ENCODE measurements around the gene CACNA2D3.
A peak's percentile ranks its signal among the peaks of the same experiment; 100 is the strongest.

Gene CACNA2D3

GRCh38 chr3:54374214-54374852 is 252.0 kb downstream of the CACNA2D3 start:
- DNase-seq (ENCODE audit: low read depth in 2 of 2), result no peak

GRCh38 chr3:54376142-54376807 is 253.9 kb downstream of the CACNA2D3 start:
- DNase-seq (ENCODE audit: low read depth in 2 of 2), result no peak

GRCh38 chr3:54376939-54377578 is 254.7 kb downstream of the CACNA2D3 start:
- DNase-seq (ENCODE audit: low read depth in 2 of 2), result no peak

- DNase-seq (ENCODE audit: low read depth in 2 of 2), result no peak
Measured at GRCh38 chr3:54378184-54378583, 255.8 kb downstream of the CACNA2D3 start.

- no peak for DNase-seq (ENCODE audit: low read depth in 2 of 2)
Measured at GRCh38 chr3:54384279-54384678, 261.9 kb downstream of the CACNA2D3 start.

GRCh38 chr3:54390582-54390981 is 268.2 kb downstream of the CACNA2D3 start:
- DNase-seq (ENCODE audit: low read depth in 2 of 2), result no peak

- no peak for DNase-seq (ENCODE audit: low read depth in 2 of 2)
Measured at GRCh38 chr3:54393150-54393549, 270.8 kb downstream of the CACNA2D3 start.

- no peak for DNase-seq (ENCODE audit: low read depth in 2 of 2)
Measured at GRCh38 chr3:54408328-54408727, 286.0 kb downstream of the CACNA2D3 start.

GRCh38 chr3:54421943-54422342 is 299.6 kb downstream of the CACNA2D3 start:
- DNase-seq (ENCODE audit: low read depth in 2 of 2), result no peak

GRCh38 chr3:54424292-54424691 is 301.9 kb downstream of the CACNA2D3 start:
- no peak for DNase-seq (ENCODE audit: low read depth in 2 of 2)

- no peak for DNase-seq (ENCODE audit: low read depth in 2 of 2)
Measured at GRCh38 chr3:54426381-54426780, 304.0 kb downstream of the CACNA2D3 start.

- no peak for DNase-seq (ENCODE audit: low read depth in 2 of 2)
Measured at GRCh38 chr3:54427501-54427900, 305.1 kb downstream of the CACNA2D3 start.

GRCh38 chr3:54427941-54428871 is 305.9 kb downstream of the CACNA2D3 start:
- peak; percentile 10 to 15 for DNase-seq (ENCODE audit: low read depth in 2 of 2)

- DNase-seq (ENCODE audit: low read depth in 2 of 2), result no peak
Measured at GRCh38 chr3:54432975-54433374, 310.6 kb downstream of the CACNA2D3 start.

GRCh38 chr3:54433846-54434245 is 311.5 kb downstream of the CACNA2D3 start:
- no peak for DNase-seq (ENCODE audit: low read depth in 2 of 2)

- no peak for DNase-seq (ENCODE audit: low read depth in 2 of 2)
Measured at GRCh38 chr3:54434756-54435155, 312.4 kb downstream of the CACNA2D3 start.

GRCh38 chr3:54437271-54437670 is 314.9 kb downstream of the CACNA2D3 start:
- no peak for DNase-seq (ENCODE audit: low read depth in 2 of 2)

- no peak for DNase-seq (ENCODE audit: low read depth in 2 of 2)
Measured at GRCh38 chr3:54443561-54444161, 321.3 kb downstream of the CACNA2D3 start.

- no peak for DNase-seq (ENCODE audit: low read depth in 2 of 2)
Measured at GRCh38 chr3:54445630-54446029, 323.3 kb downstream of the CACNA2D3 start.

GRCh38 chr3:54447427-54447826 is 325.1 kb downstream of the CACNA2D3 start:
- DNase-seq (ENCODE audit: low read depth in 2 of 2), result no peak

GRCh38 chr3:54454806-54455205 is 332.5 kb downstream of the CACNA2D3 start:
- DNase-seq (ENCODE audit: low read depth in 2 of 2), result no peak

- no peak for DNase-seq (ENCODE audit: low read depth in 2 of 2)
Measured at GRCh38 chr3:54458357-54458756, 336.0 kb downstream of the CACNA2D3 start.
